ENCODE results near the gene TMEM271.
"Not testable (repeated sequence)": the region's sequence is repeated elsewhere in the genome, so short reads cannot be mapped to it uniquely, and the experiment has no call there.

TMEM271 gene

GRCh38 chr4:609400-610050 is 33.4 kb upstream of the TMEM271 start:
- DNase-seq, result no peak

GRCh38 chr4:608236-608635 is 32.1 kb upstream of the TMEM271 start:
- no peak for DNase-seq

- DNase-seq, result no peak
Measured at GRCh38 chr4:605702-606425, 29.8 kb upstream of the TMEM271 start.

GRCh38 chr4:604131-604530 is 28.0 kb upstream of the TMEM271 start:
- no peak for DNase-seq

- no peak for DNase-seq
Measured at GRCh38 chr4:602559-602942, 26.5 kb upstream of the TMEM271 start.

- DNase-seq, result no peak
Measured at GRCh38 chr4:601612-602558, 25.8 kb upstream of the TMEM271 start.

GRCh38 chr4:600850-601515 is 24.9 kb upstream of the TMEM271 start:
- no peak for DNase-seq

GRCh38 chr4:600166-600565 is 24.1 kb upstream of the TMEM271 start:
- DNase-seq, result no peak

GRCh38 chr4:598925-599324 is 22.8 kb upstream of the TMEM271 start:
- no peak for DNase-seq

GRCh38 chr4:592825-593520 is 16.9 kb upstream of the TMEM271 start:
- no peak for DNase-seq

- DNase-seq, result not testable (repeated sequence)
Measured at GRCh38 chr4:592178-592577, 16.1 kb upstream of the TMEM271 start.

GRCh38 chr4:590313-590841 is 14.3 kb upstream of the TMEM271 start:
- no peak for DNase-seq

- DNase-seq, result no peak
Measured at GRCh38 chr4:589219-589963, 13.3 kb upstream of the TMEM271 start.

GRCh38 chr4:588351-588849 is 12.3 kb upstream of the TMEM271 start:
- DNase-seq, result no peak

GRCh38 chr4:587671-588350 is 11.7 kb upstream of the TMEM271 start:
- DNase-seq, result no peak

- DNase-seq, result no peak
Measured at GRCh38 chr4:583820-584219, 7.7 kb upstream of the TMEM271 start.

- DNase-seq, result no peak
Measured at GRCh38 chr4:581753-582361, 5.8 kb upstream of the TMEM271 start.

- DNase-seq, result no peak
Measured at GRCh38 chr4:581181-581580, 5.1 kb upstream of the TMEM271 start.

GRCh38 chr4:579543-580175 is 3.6 kb upstream of the TMEM271 start:
- DNase-seq, result no peak
